ENCODE measurements around the gene TTBK2.

GRCh38 chr15:42744195-42744594 lies 176.4 kb downstream of the TTBK2 start:
- TF ChIP-seq LEF1 (IDR thresholded peaks at IDR 0.05; ENCODE audit: borderline replicate concordance) (no peak), SUZ12 (IDR thresholded peaks at IDR 0.05) (no peak), NFRKB (IDR thresholded peaks at IDR 0.05) (no peak), ZNF384 (IDR thresholded peaks at IDR 0.05) (no peak), BHLHE40 (IDR thresholded peaks at IDR 0.05; ENCODE audit: borderline replicate concordance) (no peak)

Measured in HEK293T (cell line).